HEK293 (cell line): ENCODE data around the gene GMEB1.

Experiments used
- CTCF ChIP-seq: fragments of 450-650 bp; formaldehyde crosslinking; IDR thresholded peaks from 2 replicates; pipeline ENCODE4 v1.5.1; 2016; ENCODE audit warnings: missing biosample characterization, missing genetic modification characterization
- HOXA7 ChIP-seq: sonication (generic); formaldehyde crosslinking; IDR thresholded peaks from 2 replicates; pipeline ENCODE4 v1.8.1; 2022; ENCODE audit warnings: missing genetic modification reagents, borderline replicate concordance
- REST ChIP-seq: fragments of 450-650 bp; formaldehyde crosslinking; IDR thresholded peaks from 2 replicates; pipeline ENCODE4 v1.5.1; 2016; ENCODE audit warnings: missing biosample characterization, missing genetic modification characterization
- ZNF121 ChIP-seq: fragments of 450-650 bp; formaldehyde crosslinking; IDR thresholded peaks from 2 replicates; pipeline ENCODE4 v1.5.1; 2016; ENCODE audit warnings: missing biosample characterization, missing genetic modification characterization
- ZNF175 ChIP-seq: fragments of 450-650 bp; formaldehyde crosslinking; IDR thresholded peaks from 2 replicates; pipeline ENCODE4 v1.5.1; 2016; ENCODE audit warnings: missing biosample characterization, missing genetic modification characterization
- ZNF19 ChIP-seq: fragments of 450-650 bp; formaldehyde crosslinking; IDR thresholded peaks from 2 replicates; pipeline ENCODE4; 2016; ENCODE audit warnings: missing biosample characterization, missing genetic modification characterization, low read depth
- ZNF214 ChIP-seq: fragments of 450-650 bp; formaldehyde crosslinking; IDR thresholded peaks from 2 replicates; pipeline ENCODE4 v1.5.1; 2017; ENCODE audit warnings: missing biosample characterization, mild to moderate bottlenecking, missing genetic modification characterization, borderline replicate concordance
- ZNF23 ChIP-seq: fragments of 450-650 bp; formaldehyde crosslinking; IDR thresholded peaks from 2 replicates; pipeline ENCODE4 v1.5.1; 2016; ENCODE audit warnings: missing biosample characterization, missing genetic modification characterization, borderline replicate concordance
- ZNF24 ChIP-seq: fragments of 450-650 bp; formaldehyde crosslinking; IDR thresholded peaks from 2 replicates; pipeline ENCODE4 v1.5.1; 2016; ENCODE audit warnings: missing biosample characterization, missing genetic modification characterization
- ZNF514 ChIP-seq: fragments of 450-650 bp; formaldehyde crosslinking; IDR thresholded peaks from 2 replicates; pipeline ENCODE4 v1.5.1; 2016; ENCODE audit warnings: missing biosample characterization, missing genetic modification characterization
- TF ChIP-seq, protein P1 (sequence below): fragments of 450-650 bp; formaldehyde crosslinking; IDR thresholded peaks from 2 replicates; pipeline ENCODE4 v1.5.1; 2016; ENCODE audit warnings: missing biosample characterization, missing genetic modification characterization

GRCh38 chr1:28668956-28669723, 556 bp downstream of the GMEB1 start:
- TF ChIP-seq ZNF214 (tag by site-specific recombination) (no peak), CTCF (tag by site-specific recombination) (no peak), ZNF175 (tag by site-specific recombination) (no peak), ZNF24 (tag by site-specific recombination) (no peak), ZNF514 (no peak), REST (tag by site-specific recombination) (no peak), ZNF23 (tag by site-specific recombination) (no peak), ZNF121 (tag by site-specific recombination) (no peak), ZNF19 (tag by site-specific recombination) (no peak), HOXA7 (CRISPR knock-in tag) (no peak)
- TF ChIP-seq, protein P1, sequence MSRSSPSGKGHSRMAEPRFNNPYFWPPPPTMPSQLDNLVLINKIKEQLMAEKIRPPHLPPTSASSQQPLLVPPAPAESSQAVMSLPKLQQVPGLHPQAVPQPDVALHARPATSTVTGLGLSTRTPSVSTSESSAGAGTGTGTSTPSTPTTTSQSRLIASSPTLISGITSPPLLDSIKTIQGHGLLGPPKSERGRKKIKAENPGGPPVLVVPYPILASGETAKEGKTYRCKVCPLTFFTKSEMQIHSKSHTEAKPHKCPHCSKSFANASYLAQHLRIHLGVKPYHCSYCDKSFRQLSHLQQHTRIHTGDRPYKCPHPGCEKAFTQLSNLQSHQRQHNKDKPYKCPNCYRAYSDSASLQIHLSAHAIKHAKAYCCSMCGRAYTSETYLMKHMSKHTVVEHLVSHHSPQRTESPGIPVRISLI, result no peak
